Body of pancreas (tissue), 4 donors: ENCODE measurements around the gene DIS3L2. TPM values are rescaled to one million over a fixed set of nuclear protein-coding genes. Genes with fewer than 3 reads are reported as not detected.
A peak's percentile ranks its signal among the peaks of the same experiment; 100 is the strongest.

Source experiments
- ATAC-seq: fragments of 150-250 bp; one replicate; pipeline ENCODE4 v1.9.1; 2016
- DNase-seq, 4 donors: peaks; one replicate each; pipeline ENCODE4 v3.0.0-alpha.2; 2019
- H3K27ac ChIP-seq, 4 donors: fragments of 200-600 bp; sonication (generic); 1 replicate in 3 of 4; 2 replicates in 1 of 4; pipeline versions ENCODE4 v1.5.1 to v1.6.1; 2016 to 2019; ENCODE audit warnings: mild to moderate bottlenecking in 1 of 4, mixed read lengths in 1 of 4, moderate library complexity in 1 of 4
- H3K27me3 ChIP-seq, 2 donors: fragments of 200-600 bp; sonication (generic); one replicate each; pipeline ENCODE4 v1.6.0; 2016; ENCODE audit warnings: mild to moderate bottlenecking in 1 of 2
- H3K36me3 ChIP-seq, 2 donors: fragments of 200-600 bp; sonication (generic); replicated peaks in 1 of 2; 2 replicates each; pipeline ENCODE4 v1.5.1; 2016; ENCODE audit warnings: low read depth in 2 of 2; ENCODE audit not compliant: insufficient read depth in 1 of 2
- H3K4me1 ChIP-seq: fragments of 200-600 bp; sonication (generic); one replicate; pipeline ENCODE4 v1.6.0; 2016
- H3K4me3 ChIP-seq, 2 donors: fragments of 200-600 bp; sonication (generic); 1 replicate in 1 of 2; 2 replicates in 1 of 2; pipeline ENCODE4 v1.5.1; 2016 to 2019
- H3K9me3 ChIP-seq, 3 donors: fragments of 200-600 bp; sonication (generic); 1 replicate in 2 of 3; 2 replicates in 1 of 3; pipeline ENCODE4 v1.5.1; 2016
- CTCF ChIP-seq, 7 experiments: fragments of 450-650 bp in 4 of 7; fragments of 200-600 bp in 3 of 7; sonication (generic) in 3 of 7; IDR thresholded peaks; one replicate each; pipeline ENCODE4 v1.5.1; 2016 to 2019; ENCODE audit warnings: antibody characterized with exemption in 7 of 7
- POLR2A ChIP-seq, 3 donors: fragments of 450-650 bp; IDR thresholded peaks; one replicate each; pipeline ENCODE4 v1.6.1; 2016; ENCODE audit warnings: antibody characterized with exemption in 3 of 3, mild to moderate bottlenecking in 2 of 3
- WGBS, 2 donors: methylation state at CpG; one replicate each; pipeline ENCODE4 v1.1.5; 2017; 5-methylcytosine and 5-hydroxymethylcytosine counted together
- intact Hi-C: fragments of 100-400 bp; cut with DNase I; formaldehyde crosslinking; loops from one replicate; pipeline ENCODE4 v1.15.1; 2023
- total RNA-seq, 2 donors: library from RNA; depleted of rRNA; stranded (reverse); fragments of >200 nt; gene quantifications; one replicate each; pipeline ENCODE4 v1.1.0, GENCODE V29; 2016

Gene DIS3L2
- total RNA-seq, 2 donors from 2014 or later: 27.8 to 113 TPM

GRCh38 chr2:231923010-231923344, 38.5 kb upstream of the DIS3L2 start:
- no peak for DNase-seq
- H3K36me3 ChIP-seq: no peaks in the 10 kb centered on the region
- no peaks in the 10 kb centered on the region for H3K9me3 ChIP-seq
- H3K4me3 ChIP-seq: no peak overlapping the region
- H3K4me1 ChIP-seq: peaks cover 26% of the 10 kb centered on the region
- H3K27me3 ChIP-seq: peaks cover 0 to 25% of the 10 kb centered on the region in 2 donors
- WGBS, 2 donors: 49 to 50% methylated on average over 1 to 3 of the region's 3 CpGs
- no peak overlapping the region for H3K27ac ChIP-seq
- ATAC-seq: no peak
- TF ChIP-seq CTCF (IDR thresholded peaks at IDR 0.05): no peak
- no peak for TF ChIP-seq POLR2A (IDR thresholded peaks at IDR 0.05)
- intact Hi-C loops: loop anchor here (10.0 kb wide), 1 partner anchor 512 kb away; no protein-coding TSS in a partner anchor

GRCh38 chr2:231923951-231924888, 37.3 kb upstream of the DIS3L2 start:
- intact Hi-C loops: loop anchor here (10.0 kb wide), 1 partner anchor 511 kb away; no protein-coding TSS in a partner anchor
- DNase-seq (no peak), ATAC-seq (no peak)
- Histone ChIP-seq H3K4me1 (peaks cover 26% of the 10 kb centered on the region), H3K9me3 (no peaks in the 10 kb centered on the region), H3K27me3 (peaks cover 0 to 25% of the 10 kb centered on the region in 2 donors), H3K27ac (no peak overlapping the region), H3K36me3 (no peaks in the 10 kb centered on the region), H3K4me3 (no peak overlapping the region)
- TF ChIP-seq CTCF (IDR thresholded peaks at IDR 0.05) (no peak), POLR2A (IDR thresholded peaks at IDR 0.05) (no peak)
- 57 to 60% methylated on average over 22 to 24 of the region's 24 CpGs for WGBS, 2 donors

GRCh38 chr2:231924889-231925275, 36.6 kb upstream of the DIS3L2 start:
- H3K4me3 ChIP-seq: no peak overlapping the region
- no peak for DNase-seq
- intact Hi-C loops: loop anchor here (5.0 to 10.0 kb wide), 2 partner anchors 402 to 510 kb away; no protein-coding TSS in a partner anchor

GRCh38 chr2:231925303-231926179, 36.0 kb upstream of the DIS3L2 start:
- Histone ChIP-seq H3K9me3 (no peaks in the 10 kb centered on the region), H3K4me3 (peak overlapping the region; percentile 6 to 25), H3K27ac (no peak overlapping the region), H3K27me3 (peaks cover 0 to 25% of the 10 kb centered on the region in 2 donors), H3K36me3 (no peaks in the 10 kb centered on the region), H3K4me1 (peaks cover 26% of the 10 kb centered on the region)
- intact Hi-C loops: loop anchor here (5.0 to 10.0 kb wide), 2 partner anchors 402 to 509 kb away; no protein-coding TSS in a partner anchor
- peak; percentile 84 to 89 (median 86) for DNase-seq
- TF ChIP-seq CTCF (IDR thresholded peaks at IDR 0.05) (peak; percentile 59 to 96 (median 94)), POLR2A (IDR thresholded peaks at IDR 0.05) (no peak)
- ATAC-seq: peak; percentile 86
- 1 to 4% methylated on average over 18 to 93 of the region's 96 CpGs for WGBS, 2 donors

More at GRCh38 chr2:231924889-231925275, 36.6 kb upstream of the DIS3L2 start:
- TF ChIP-seq POLR2A (IDR thresholded peaks at IDR 0.05): no peak
- no peak for TF ChIP-seq CTCF (IDR thresholded peaks at IDR 0.05)
- H3K27me3 ChIP-seq: peaks cover 0 to 25% of the 10 kb centered on the region in 2 donors
- H3K4me1 ChIP-seq: peaks cover 26% of the 10 kb centered on the region
- ATAC-seq: peak; percentile 7
- no peak overlapping the region for H3K27ac ChIP-seq
- no peaks in the 10 kb centered on the region for H3K9me3 ChIP-seq
- H3K36me3 ChIP-seq: no peaks in the 10 kb centered on the region
- 23 to 34% methylated on average over 5 to 8 of the region's 8 CpGs for WGBS, 2 donors
